Nephron progenitor cell (in vitro differentiated cells): ENCODE data around the gene PIAS2.

Experiments
- DNase-seq: peaks from one replicate; pipeline ENCODE4 v3.0.0; 2021
- H3K27ac Mint-ChIP-seq: 2 replicates; pipeline ENCODE4 v1.8.0; 2021; ENCODE audit warnings: mild to moderate bottlenecking, moderate library complexity, mixed read lengths
- H3K27me3 Mint-ChIP-seq: 2 replicates; pipeline ENCODE4 v1.8.0; 2021; ENCODE audit warnings: mild to moderate bottlenecking, low read depth, mixed read lengths; ENCODE audit not compliant: poor library complexity
- H3K36me3 Mint-ChIP-seq: 2 replicates; pipeline ENCODE4 v1.8.0; 2021; ENCODE audit warnings: low read depth, mixed read lengths
- H3K4me1 Mint-ChIP-seq: 2 replicates; pipeline ENCODE4 v1.8.0; 2021; ENCODE audit warnings: mixed read lengths
- H3K4me3 Mint-ChIP-seq: 2 replicates; pipeline ENCODE4 v1.8.0; 2021; ENCODE audit warnings: mild to moderate bottlenecking, moderate library complexity, mixed read lengths
- H3K9me3 Mint-ChIP-seq: 2 replicates; pipeline ENCODE4 v1.8.0; 2021; ENCODE audit warnings: mild to moderate bottlenecking, moderate library complexity, mixed read lengths
- TF ChIP-seq, protein P1 (sequence below): fragments of 200-600 bp; sonication (generic); IDR thresholded peaks from 2 replicates; pipeline ENCODE4 v1.5.0; 2021; ENCODE audit warnings: antibody characterized with exemption

Gene PIAS2

GRCh38 chr18:46754188-46754587 lies 163.1 kb downstream of the PIAS2 start:
- TF ChIP-seq, protein P1, sequence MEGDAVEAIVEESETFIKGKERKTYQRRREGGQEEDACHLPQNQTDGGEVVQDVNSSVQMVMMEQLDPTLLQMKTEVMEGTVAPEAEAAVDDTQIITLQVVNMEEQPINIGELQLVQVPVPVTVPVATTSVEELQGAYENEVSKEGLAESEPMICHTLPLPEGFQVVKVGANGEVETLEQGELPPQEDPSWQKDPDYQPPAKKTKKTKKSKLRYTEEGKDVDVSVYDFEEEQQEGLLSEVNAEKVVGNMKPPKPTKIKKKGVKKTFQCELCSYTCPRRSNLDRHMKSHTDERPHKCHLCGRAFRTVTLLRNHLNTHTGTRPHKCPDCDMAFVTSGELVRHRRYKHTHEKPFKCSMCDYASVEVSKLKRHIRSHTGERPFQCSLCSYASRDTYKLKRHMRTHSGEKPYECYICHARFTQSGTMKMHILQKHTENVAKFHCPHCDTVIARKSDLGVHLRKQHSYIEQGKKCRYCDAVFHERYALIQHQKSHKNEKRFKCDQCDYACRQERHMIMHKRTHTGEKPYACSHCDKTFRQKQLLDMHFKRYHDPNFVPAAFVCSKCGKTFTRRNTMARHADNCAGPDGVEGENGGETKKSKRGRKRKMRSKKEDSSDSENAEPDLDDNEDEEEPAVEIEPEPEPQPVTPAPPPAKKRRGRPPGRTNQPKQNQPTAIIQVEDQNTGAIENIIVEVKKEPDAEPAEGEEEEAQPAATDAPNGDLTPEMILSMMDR = no peak
- DNase-seq = no peak
- H3K27me3 Mint-ChIP-seq = peaks cover 91% of the 10 kb centered on the region
- peaks cover 23% of the 10 kb centered on the region for H3K4me1 Mint-ChIP-seq
- no peak overlapping the region for H3K4me3 Mint-ChIP-seq
- no peaks in the 10 kb centered on the region for H3K9me3 Mint-ChIP-seq
- no peak overlapping the region for H3K27ac Mint-ChIP-seq
- no peaks in the 10 kb centered on the region for H3K36me3 Mint-ChIP-seq
